Measurements from ENCODE around the gene SPHKAP.
A peak's percentile ranks its signal among the peaks of the same experiment; 100 is the strongest.
"Not testable (repeated sequence)": the region's sequence is repeated elsewhere in the genome, so short reads cannot be mapped to it uniquely, and the experiment has no call there.

The SPHKAP gene

DNA sequence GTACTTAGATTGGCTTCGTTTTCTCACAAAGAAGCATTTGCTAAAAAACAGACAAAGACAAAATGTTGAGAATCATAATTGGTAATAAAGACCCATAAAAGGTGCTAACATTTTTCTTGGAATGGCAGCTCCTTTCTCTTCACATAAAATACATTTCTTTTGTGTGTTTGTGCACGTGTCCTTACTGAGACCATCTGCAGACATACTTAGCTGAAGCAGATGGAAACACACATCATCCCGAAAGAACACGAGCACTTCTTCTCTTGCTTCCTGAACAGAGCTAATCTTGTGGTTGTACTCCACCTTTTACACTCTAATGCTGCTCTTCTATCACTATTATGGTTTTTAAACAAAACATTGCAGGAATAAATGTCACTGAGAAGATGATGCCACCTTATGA, 142.5 kb downstream of the SPHKAP start:
- DNase-seq (ENCODE audit: low spot score), result no peak

DNA sequence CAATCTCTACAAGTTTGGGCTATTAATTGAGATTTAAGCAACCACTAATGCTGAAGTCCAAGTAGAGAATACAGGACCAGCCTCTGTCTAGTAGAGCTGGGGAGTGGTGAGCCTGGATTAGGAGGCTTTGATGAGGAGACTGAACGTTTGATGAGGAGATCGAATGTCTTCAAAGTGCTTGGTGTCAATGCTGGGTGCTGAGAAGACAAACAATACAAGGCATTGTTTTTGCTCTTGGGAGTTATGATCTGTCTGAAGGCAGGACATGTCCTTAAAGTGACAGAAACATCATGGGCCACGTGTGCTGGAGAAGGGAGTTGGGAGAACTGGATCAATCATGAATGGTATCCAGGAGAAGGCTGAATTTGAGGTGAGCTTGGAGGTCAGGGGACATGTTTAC, 143.6 kb downstream of the SPHKAP start:
- no peak for DNase-seq (ENCODE audit: low spot score)

DNA sequence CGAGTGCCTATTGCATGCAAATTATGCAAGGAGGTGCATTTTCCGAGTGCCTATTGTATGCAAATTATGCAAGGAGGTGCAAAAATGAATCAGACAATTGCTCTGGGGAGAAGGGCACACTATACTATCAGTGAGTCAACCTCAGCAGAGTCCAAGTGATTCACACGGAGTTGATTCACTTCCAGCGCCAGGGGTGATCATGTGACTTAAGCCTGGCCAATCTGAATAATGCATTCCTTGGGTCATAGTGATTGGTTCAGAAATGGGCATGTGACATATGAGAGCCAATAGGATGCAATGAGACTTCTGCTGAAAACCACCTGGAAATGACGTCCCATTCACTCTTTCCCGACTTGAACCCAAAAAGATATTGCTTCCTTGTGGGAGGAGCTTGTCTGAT, 157.9 kb downstream of the SPHKAP start:
- no peak for DNase-seq (ENCODE audit: low spot score)

DNA sequence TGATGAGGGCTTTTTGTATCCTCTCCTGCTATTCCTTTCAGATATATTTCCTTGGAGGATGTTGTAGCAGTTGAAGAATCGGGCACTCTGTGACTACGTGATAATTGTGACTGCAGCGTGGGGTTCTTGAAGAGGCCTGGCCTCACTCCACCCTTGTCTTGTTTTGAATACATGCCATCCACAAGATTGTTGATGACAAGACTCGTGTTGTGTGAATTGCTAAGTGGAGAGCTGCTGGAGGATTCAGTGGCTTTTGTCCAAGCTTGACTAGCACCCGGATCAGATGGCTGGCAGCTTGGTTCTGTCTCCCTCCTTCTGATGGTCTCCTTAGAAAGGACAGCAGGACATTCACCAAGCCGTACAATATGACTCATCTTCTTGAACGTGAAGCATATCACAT, 163.2 kb downstream of the SPHKAP start:
- DNase-seq (ENCODE audit: low spot score), result no peak

DNA sequence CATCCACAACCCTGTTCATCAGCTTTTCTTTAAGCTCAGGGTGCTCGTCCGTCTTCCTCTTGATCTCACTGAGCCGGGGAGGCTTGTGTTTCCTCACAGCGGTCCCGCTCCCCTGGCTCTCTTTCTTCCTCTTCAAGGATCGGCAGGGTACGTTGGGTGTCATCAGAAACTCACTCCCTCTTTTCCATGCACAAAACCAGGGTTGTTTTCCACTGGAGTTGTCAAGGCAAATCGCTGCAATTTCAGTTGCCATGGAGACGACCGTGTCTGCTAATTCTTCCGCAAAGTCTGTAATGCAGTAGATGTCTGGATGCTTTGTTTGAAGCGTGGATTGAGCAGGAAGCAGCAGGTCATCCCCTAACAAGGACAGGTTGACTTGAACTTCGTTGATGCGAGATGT, 163.7 kb downstream of the SPHKAP start:
- no peak for DNase-seq (ENCODE audit: low spot score)

DNA sequence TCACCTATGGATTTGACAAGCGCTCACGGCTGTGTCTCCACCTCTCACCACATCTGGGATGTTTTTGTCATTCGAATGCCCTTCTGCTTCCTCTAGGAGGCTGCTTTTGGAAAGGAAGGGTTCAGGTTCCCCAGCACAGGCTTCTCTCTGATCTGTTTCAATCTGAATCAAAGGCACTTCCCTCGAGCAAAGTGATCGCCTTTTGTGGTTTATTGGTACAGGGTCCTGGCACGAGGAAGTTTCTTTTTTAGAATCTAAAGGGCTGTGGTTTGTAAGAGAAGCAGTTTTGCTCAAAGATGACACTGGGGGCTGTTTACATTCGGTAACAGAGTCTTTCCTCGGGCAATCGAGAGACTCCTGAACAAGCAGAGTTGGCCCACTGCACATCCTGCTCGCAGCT, 165.1 kb downstream of the SPHKAP start:
- DNase-seq (ENCODE audit: low spot score), result no peak

DNA sequence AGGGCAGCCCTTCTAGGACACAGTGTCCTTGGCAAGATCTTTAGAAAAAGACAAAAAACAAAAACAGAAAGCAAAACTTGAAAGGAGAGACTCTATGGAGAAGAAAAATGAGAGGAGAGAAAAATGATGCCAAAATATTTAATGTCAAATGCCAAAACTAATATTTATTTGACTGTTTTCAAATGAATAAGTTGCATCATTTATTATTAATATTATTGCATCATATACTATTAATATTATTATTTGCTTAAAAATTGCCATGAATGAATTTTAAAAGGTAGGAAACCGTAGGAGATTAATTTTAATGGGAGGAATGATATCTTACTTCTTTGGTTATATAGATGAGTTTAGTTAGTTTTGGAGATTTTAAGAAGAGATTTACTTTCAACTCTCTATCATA, 165.7 kb downstream of the SPHKAP start:
- no peak for DNase-seq (ENCODE audit: low spot score)

DNA sequence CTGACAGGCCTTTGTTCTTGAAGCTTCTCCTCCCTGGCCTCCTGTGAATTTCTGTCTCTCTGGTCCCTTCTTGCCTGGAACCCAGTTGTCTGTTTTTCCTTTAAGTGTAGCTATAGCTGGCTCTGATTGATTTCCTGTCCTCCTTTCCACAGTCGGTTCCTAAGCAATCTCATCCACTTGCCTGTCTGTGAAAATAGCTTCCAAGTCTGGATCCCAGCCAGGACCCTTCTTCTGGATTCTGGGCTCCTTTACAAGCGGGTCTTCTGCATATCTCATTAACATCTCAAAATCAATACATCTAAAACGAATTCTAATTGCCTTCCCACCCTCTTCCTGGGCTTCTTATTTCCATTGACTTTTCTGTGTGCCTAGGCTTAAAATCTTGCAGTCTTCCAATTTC, 185.1 kb downstream of the SPHKAP start:
- no peak for DNase-seq (ENCODE audit: low spot score)

DNA sequence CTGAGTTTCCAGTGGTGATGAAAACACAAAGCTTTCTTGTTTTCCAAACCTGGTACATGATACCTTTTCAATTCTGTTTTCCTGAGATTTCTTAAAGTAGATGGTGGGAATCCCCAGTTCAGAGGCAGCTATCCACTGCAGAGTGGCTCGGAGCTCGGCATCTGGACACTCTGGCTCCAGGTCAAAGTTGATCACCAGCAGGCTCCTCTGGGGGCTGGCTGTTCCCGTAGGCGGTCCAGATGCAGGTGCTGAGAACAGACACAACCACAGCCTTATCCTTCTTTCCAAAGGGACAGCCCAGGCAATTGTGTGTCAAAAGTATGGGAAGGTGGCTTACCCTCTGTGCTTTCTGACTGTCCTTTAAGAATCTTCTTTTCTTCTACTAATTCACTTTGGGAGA, 190.6 kb downstream of the SPHKAP start:
- no peak for DNase-seq (ENCODE audit: low spot score)

DNA sequence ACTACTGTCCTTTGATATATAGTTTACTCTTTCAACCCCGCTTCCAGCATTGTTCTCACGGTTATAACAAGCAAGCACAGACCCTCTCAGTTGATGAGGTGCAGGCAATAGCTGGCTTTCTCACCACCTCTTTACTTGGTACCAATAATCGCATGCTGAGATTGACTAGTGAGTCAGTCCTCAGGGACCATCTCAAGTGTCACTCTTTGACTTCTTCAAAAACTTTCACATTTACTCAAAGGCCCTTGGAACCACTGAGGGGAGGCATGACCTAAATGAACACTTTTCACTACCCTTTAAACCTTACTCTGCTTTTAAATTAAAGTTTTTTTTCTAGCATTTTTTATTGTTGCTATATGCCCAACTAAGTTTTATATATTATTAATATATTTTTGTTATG, 208.2 kb downstream of the SPHKAP start:
- DNase-seq (ENCODE audit: low spot score), result no peak

DNA sequence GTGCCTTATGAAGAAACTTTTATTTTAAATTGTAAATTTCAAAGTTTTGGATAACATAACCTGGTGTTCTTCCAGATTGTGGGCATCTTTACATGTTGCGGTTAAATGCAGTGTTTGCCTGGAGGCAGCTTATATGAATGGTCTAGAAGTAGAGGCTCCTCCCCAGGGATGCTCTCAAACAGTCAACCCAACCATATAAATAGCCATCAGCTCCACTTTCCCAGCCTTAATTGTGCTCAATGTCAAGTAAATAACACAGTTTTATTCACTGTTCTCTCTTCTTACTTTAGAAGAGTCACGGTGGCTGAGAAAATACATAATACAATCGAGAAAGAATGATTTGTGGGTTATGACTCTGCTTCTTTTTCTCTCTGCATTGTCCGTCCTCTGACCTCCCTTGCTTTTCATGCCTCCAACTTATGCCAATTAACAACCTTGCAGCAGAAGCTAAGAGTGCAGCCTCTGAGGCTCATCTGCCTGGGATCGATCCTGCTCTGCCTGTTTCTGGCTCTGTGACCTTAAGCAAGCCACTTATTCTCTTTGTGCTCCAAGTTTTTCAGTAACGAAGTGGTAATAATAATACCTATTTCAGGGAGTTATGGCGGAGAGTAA, 209.8 kb downstream of the SPHKAP start:
- no peak for DNase-seq (ENCODE audit: low spot score)

DNA sequence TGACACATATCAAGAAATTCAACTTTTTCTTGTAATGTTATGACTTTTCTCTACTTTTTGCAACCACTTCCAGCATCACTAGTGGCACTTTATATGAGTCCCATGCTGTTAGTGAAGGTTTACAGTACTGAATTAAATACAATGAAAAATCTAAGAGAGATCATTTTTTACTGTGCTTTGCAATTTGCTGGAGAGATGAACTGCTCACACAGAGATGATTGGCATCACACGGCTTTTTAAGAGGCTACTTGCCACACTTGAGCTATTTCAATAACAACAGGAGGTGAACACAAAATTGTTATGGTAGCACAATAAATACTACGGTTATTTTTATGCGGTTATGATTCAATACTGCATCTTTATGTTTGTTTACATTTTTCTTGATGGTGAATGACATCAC, 221.2 kb downstream of the SPHKAP start:
- no peak for DNase-seq (ENCODE audit: low spot score)

DNA sequence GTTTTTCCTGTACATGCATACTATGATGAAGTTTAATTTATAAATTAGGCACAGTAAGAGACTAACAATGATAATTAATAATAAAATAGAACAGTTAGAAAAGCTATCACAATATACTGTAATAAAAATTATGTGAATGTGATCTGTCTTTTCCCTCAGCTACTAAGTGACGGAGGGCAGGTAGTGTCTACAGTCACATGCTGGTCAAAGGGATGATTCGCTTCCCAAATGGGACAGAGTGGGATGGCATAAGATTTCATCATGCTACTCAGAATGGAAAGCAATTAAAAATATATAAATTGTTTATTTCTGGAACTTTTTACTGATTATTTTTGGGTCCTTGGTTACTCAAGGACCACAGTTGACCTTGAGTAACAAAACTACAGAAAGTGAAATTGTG, 238.5 kb downstream of the SPHKAP start:
- DNase-seq (ENCODE audit: low spot score), result peak; percentile 42

DNA sequence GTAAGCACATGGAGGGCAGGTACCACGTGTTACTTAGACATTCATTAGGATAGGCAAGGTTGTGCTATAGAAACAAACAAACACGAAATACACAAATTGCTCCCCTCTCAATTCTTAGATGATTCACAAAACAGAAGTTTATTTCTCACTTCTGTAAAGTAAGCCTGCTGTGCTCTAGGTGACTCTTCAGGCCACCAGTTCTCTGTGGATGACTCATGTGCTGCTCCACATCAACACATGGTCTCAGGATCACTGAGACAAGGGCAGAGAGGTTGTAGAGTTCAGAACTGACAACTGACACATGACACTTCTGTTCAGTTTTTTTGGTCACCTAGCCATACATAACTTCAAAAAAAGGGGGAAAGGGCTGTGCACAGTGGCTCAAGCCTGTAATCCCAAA, 239.5 kb downstream of the SPHKAP start:
- DNase-seq (ENCODE audit: low spot score), result peak; percentile 41

DNA sequence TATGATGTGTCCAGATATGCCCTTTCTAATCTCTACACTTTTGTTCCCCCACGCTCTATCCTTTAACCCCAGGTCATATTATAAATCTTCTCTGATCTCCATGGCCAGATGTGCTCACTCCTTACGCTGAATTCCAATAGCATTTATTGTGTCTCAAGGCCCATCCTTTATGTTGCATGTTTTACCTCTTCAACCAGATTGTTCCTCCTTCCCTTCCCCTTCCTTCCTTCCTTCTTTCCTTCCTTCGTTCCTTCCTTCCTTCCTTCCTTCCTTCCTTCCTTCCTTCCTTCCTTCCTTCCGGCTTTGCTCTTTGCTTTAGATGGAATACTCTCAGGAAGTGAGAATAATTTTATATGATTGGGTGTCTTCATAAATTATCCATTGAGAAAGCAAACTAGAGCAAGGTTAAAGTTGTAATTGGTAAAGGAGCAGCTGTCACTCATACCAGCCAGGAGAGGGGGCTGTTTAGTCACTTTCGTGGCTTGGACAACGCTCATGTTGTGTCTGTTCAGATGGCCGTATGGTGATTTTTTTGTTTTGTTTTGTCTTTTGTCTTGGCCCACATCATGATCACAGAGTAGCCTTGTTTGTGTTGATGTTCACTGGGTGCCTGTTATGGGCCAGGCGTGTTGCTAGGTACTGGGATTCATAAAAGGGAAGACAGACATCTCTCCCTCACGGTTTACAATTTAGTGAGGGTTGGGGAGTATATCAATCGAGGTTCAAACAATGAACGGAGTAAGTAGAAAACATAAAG, 242.0 kb downstream of the SPHKAP start:
- peak; percentile 45 for DNase-seq (ENCODE audit: low spot score)

DNA sequence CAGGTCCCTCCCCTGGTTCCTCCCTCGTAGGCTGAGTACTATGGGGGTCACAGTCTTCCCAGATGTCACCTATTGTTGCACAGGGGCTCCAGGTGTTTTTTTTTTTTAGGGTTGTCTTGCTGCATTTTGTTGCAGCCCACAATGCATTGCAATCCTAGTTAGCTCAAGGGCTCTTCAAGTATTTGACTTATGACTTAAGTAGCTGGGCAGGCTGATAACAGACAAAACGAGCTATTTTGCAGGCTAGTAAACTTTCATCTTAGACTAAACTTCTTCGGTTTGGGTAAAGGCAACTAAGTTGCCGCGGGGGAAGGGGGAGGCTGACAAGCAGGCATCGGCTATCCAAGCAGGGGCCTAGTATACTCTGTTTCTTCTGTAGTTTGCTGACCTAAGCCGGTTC, 245.2 kb downstream of the SPHKAP start:
- DNase-seq (ENCODE audit: low spot score), result not testable (repeated sequence)

DNA sequence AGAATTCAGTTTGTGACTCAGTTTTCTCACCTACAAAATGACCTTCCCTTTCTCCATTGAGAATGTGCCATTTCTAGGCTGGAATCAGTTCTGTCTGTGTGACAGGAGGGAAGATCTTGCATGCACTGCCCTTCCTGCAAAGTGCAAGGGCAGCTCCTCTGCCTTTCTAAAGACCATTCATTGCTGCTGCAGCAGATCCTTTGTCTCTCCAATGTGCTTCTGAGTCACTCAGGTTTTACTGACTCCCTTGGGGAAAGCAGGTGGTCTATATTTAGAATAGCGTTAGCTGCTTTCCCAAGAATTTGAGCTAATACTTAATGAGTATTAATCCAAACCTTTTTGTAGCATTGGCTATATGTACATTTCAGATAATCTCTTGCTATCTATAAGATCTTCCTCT, 247.6 kb downstream of the SPHKAP start:
- no peak for DNase-seq (ENCODE audit: low spot score)

DNA sequence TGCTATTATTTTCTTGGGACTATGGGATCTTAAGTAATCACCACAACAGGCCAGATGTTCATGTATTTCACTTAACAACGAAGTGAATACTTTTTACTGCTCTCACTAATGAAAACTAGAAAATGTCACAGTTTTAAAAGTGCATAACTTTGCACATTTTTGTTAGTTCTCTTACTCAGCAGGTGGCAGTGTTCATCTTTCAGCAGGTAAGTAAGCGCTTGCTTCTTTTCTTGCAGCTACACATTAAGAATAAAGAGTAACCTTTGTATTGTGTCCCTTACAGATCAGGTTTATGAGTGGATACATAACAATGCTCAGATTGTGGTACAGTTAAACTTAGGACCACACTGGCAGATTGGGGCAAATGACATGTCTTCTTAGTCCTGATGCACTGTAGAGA, 249.1 kb downstream of the SPHKAP start:
- DNase-seq (ENCODE audit: low spot score), result no peak

DNA sequence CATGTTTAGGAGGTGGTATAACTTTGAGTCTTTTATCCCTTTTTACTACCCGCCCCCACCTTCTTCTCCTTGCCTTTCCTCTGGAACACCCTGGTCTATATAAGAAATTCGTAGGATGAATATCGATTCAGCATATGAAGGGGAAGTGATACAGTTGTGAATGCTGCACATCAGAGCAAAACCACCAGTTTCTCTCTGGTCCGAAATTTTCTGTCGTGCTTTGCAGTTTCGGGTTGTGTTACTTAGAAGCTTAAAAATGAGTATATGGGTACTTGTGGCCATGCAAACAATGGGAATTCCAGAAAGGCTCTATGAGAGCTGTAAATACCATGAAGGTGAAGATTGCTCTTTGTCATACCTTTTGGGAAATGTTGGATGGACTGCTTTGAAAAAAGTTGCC, 249.5 kb downstream of the SPHKAP start:
- DNase-seq (ENCODE audit: low spot score), result no peak

All from SW480 (cell line).